HG03139 (cell line): ENCODE data around the gene LURAP1L.

Experiments
- ATAC-seq: cut with Tn5 transposase; IDR thresholded peaks from one replicate; pipeline ENCODE4 v1.9.1; 2021; ENCODE audit not compliant: unreplicated experiment

The LURAP1L gene

DNA sequence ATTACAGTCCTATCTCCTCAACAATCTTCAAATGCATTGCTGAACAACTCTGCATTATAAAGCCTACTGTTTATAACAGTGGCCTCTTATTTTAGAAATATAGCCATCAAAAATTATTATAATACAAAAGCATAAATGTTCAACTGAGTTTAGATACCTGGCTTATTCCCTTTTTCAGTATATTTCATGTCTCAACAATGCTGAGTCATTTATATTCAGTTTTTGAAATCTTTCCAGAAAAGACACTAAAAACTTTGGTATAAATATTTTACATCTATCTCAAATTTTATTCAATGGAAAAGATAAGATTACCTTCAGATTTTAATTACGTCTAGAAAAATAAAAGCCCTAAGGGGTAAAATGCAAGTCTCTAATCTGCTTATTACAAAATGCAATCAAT, 37.9 kb downstream of the LURAP1L start:
- ATAC-seq: no peak

DNA sequence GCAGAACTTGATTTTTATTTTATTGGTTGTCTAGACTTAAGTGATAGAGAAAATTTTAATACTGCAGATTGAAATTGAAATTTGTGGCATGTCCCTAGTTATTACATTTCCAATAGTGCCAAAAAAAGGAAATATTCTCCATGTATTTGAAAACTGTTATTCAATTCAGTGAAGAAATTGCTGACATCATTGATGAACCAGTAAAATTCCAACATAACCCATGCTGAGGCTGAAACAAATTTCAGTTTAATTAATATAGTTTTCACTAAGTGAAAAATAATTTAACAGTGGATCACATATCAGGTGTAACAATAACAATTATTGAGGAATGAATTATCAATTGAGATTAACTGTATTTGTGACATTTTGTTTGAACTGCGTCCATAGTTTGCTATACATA, 38.7 kb downstream of the LURAP1L start:
- no peak for ATAC-seq

DNA sequence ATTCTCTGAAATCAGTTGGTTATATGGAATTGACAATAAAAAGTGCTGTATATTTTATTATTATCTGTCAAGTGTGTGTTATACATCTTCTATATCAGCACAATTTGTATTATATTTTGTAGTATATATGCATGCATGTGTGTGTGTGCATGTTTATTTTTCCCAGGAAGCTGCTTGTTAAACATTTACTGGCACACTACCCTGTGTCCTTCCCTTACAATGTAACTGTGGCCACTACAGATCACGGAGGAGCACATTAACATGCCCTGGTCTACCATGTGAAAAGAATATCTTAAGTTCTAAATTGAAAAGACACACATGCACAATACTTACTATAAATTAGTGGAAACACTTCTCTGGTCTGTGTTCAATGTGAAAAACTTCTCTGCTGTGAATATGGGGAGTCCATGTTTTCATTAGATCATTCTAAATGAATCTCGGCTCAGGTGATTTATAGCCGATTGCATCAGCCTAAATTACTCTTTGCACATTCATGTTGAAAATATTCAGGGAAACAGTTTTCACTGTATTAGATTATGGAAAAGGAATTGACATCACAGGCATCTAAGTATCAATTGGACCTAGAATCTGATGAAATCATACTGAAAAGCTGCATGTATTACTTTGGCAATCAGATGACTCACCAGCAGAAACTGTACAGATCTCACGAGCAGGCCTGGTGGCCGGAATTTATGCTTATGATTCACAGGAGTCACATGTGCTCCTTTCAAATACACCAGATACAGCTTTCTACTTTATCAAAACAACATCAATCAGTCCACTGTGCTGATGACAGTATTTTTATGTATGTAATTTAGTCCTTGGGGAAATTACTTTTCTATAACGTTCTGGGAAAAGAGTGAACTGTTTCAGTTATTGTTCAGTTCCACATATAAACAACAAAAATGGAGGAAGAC, 39.4 kb downstream of the LURAP1L start:
- ATAC-seq: no peak

DNA sequence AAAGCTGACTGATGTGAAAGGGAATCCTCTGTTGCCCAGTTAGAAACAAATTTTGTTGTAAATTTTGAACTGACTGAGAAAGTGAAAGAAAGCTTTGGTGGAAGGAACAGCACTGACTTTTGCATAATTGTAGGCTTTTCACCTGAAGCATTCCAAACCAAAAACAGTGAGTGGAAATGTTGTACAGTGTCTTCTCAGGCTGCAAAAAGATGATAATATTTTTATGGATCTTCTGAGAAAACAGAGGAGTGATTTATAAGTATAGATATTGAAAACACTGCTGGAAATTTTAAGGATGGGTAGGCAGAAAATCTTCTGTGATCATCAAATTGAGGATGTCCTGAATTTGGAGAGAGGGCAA, 40.0 kb downstream of the LURAP1L start:
- ATAC-seq: no peak

DNA sequence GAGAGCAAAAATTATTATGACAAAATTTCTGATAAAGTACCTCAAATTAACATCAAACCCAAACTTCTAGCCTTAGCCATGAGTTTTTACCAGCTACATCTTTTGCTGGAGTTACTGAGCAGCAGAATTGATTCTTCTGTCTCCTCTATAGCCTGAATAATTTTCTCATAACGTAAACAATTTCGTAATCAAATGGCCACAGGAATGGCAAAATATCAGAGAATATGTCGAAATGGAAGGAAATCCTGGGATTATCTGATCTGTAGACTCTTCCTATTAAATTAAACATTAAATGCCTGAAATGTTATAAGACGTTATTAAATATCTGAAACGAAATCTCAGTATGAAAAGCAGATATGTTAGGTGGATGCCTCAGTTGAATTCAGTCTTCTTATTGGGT, 41.1 kb downstream of the LURAP1L start:
- ATAC-seq: no peak

DNA sequence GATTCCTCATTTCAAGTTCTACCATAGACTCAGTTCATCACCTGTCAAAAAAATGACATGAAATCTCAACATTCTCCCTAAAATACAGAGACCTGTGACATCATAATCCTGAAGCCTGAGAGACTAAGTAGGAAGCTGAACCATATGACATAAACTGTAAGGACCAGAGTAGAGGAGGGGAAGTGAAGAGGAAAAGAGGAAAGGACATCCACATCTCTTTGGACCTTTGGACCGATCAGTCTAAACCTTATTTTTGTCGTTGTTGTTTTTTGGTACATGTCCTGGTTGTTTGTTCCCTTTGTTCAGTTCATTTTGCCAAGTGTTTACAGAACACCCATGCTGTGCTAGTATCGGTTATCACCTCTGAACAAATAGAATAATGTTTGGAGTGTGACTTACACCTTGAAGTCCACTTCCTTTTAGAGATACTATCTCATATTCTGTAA, 41.9 kb downstream of the LURAP1L start:
- ATAC-seq: no peak

DNA sequence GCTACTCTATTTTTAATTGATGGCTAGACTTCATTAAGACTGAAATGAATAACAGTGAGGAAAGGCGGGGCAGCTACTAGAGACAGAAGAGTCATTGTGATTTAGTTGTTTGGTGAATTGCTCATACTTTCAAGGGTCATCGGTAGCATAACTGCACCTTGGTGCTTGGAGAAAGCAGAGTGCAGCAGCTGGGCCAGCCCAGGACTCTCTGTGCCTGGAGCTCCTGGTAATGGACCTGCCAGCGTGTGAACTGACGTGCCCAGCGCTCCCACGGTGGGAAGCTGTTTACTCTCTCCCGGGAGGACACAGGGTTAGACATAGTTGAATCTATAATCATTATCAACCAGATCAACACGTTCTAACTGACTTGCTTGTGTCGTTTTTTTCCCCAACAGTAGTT, 42.9 kb downstream of the LURAP1L start:
- no peak for ATAC-seq

DNA sequence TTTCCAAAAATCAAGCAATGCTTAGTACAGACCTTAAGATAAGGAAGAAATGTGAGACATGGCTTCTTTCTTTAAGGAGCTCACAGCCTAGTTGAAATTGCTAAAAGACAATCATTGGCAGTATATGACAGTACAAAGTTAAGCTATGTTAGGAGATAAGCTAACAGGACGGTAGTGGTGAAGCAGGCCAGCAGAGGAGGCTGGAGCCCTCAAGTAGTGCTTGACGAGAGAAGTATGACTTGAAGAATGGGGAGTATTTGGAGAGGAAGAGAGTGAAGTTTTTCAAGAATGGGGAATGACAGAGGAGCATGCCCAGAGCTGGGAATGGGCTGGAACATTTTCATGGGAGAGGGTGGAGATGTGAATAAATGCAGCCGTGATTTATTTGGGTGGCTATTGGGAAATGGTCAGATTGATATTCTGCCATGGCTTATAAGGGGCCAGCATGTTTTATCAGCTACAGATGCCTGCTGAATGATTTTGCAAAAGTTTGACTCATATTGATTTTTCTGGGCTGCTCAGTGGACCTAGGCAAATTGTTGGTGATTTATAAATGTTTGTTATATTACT, 43.7 kb downstream of the LURAP1L start:
- ATAC-seq: no peak

DNA sequence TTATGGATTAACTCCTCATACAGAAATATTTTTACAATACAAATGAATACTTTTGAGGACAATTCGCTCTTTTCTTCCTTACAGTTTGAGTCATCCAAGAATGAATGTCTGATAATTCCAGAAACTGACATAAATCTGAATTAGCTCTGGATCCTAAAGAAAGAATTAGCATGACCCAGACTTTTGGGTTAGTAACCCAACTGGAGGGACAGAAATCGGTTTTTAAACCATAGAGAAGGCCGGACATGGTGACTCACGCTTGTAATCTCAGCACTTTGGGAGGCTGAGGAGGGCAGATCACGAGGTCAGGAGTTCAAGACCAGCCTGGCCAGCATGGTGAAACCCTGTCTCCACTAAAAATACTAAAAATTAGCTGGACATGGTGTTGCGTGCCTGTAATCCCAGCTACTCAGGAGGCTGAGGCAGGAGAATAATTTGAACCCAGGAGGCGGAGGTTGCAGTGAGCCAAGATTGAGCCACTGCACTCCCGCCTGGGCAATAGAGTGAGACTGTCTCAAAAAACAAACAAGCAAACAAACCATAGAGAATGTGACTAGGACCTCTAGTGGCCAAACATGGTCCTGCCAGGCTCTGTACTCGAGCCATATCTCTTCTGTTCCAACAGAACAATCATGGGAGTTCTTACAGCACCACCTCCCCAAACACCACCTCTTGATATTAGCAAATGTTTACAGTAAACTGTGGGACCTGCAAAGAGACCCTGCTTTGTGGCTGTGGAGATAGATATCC, 44.8 kb downstream of the LURAP1L start:
- ATAC-seq: no peak

DNA sequence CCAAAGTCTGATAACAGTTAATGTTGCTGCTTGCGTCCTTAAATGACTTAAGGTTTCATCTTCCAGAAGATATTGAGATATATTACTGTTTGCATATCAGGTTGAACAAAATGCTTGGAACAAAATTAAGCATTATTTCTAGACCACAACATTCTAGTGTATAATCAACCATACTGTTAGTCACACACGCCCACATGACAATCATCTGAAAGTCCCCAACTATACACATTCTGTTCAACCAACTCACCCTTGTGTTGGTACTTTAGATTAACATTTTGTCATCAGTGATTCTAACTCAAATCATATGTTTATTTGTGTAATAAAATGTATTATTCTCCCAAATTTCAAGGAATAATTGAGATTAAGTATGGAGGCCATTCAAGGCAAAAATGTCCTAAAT, 47.3 kb downstream of the LURAP1L start:
- no peak for ATAC-seq

DNA sequence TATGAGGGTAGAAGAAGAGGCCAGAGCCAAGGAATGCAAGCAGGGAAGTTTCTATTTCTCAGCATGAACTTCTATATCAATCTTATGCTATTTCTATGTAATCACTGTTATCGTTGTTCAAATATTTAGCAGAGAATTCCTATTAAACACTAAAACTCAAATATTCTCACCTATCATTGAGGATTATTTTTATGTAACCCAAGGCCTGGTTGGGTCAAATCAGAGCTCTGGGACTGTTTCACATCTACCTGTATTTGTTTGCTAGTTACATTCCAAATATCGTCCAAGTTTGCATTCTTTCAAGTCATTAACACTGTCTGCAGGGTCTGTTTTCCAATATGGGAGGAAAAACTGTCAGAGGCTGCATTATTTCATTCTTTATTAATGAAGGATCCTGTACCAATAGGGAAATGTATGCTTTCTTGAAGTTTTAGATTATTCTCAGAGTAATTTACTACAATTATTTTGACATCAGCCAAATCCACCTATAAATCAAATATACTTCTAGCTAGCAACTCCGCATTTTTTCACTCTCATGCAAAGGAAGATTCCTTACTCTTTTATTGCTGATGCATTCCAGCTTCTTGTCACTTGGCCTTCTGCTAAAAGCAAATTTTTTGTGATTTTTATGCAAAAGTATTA, 52.2 kb downstream of the LURAP1L start:
- ATAC-seq: no peak

DNA sequence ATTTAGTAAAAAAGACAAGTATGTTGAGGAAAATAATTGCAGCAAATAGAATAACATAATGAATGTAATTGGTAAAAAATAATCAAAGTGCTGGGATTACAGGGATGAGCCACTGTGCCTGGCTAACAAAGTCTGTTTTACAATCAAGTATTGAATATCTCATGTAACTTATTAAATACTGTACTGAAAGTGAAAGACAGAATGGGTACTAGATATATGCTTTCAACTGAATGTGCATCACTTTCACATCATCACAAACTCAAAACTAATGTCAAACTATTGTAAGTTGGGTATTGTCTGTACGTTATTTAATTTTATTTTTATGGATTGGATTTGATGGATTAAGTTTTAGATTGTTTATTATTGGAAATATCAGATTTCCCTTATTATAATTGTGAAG, 58.9 kb downstream of the LURAP1L start:
- ATAC-seq: no peak

DNA sequence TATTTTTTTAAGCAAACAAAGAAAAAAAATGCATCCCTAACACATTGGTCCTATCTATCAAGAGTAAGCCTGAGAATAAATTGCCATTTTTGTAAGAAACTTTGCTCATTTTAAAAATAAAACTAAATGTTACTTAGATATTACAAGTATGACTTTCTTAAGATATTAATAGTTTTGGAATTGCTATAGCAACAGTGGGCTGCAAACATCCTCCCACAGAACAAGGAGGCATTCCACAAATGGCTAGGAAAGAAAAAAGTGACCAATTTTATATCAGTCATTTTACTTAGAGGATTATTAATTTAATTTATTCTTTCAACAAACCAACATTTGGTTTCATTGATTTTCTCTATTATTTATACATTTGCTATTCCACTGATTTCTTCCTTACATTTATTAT, 63.7 kb downstream of the LURAP1L start:
- ATAC-seq: no peak

DNA sequence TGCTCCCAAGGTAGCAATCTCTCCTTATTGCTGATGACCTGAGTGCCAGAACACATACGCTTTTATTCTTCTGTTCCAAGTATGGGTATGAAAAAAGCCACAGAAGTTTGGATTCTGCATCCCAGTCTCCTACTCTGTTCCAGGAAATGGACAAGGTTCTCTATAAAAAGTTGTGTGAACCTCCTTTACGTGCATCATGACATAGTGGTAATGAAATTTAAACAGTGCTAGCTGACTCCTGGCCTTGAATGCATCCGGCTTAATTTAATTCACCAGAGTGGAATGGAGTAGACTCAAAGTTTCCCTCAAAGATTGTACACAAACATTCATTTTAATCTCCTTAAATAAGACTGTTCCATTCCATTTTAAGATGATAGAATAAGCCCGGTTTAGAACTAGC, 68.9 kb downstream of the LURAP1L start:
- no peak for ATAC-seq

DNA sequence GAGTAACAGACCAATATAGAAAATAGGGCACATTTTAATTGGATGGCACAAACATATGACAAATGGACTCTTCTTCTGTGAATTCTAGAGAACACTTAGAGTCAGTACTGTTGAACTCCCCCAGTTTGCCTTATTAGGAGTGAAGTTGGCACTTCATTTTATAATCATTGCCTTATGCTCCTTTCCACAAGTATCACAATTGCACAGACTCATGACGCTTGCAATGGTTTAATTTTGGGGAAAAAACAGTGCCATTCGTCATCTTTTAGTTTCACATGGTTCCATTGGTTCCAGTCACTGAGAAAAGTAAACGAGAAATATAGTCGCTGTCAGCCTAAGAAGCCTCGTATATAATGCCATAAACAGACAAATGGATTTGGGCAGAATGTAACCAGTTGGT, 71.2 kb downstream of the LURAP1L start:
- ATAC-seq: no peak

DNA sequence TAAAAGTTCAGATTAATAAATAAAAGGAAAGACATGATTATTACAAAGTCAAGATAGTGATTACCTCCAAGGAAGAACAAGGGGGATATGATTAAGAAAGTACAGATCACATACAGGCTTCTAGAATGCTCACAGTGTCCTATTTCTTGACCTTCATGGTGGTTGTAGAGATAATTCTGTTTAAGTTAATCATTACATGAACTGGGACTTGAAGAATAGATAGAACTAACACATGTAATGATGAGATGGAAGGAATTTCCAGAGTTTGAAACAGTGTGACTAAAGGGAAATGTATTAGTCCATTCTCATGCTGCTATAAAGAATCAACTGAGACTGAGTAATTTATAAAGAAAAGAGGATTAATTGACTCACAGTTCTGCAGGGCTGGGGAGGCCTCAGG, 72.7 kb downstream of the LURAP1L start:
- ATAC-seq: no peak

DNA sequence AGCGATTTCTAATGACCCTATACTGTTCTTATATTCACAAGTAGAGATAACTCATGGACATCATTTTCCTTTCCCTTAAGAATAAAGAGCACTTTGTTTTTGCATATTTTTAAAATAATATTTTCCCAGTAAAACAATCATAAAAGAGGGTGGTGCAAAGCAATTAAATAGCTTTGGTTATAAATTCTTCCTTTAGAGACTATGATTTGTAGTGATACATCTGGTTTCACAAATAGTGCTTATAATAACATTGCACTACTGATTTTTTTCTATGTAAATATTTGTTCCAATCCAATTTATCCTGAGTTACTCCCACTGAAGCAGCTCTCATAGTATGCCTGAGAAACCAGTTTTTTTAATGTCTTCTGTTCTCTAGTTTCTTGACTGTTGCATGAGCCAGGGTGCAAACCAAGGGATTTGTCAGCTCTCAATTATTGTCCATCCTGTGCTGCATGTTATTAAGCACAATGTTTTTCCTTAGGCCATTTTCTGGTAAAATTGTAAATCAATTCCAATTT, 74.7 kb downstream of the LURAP1L start:
- no peak for ATAC-seq

DNA sequence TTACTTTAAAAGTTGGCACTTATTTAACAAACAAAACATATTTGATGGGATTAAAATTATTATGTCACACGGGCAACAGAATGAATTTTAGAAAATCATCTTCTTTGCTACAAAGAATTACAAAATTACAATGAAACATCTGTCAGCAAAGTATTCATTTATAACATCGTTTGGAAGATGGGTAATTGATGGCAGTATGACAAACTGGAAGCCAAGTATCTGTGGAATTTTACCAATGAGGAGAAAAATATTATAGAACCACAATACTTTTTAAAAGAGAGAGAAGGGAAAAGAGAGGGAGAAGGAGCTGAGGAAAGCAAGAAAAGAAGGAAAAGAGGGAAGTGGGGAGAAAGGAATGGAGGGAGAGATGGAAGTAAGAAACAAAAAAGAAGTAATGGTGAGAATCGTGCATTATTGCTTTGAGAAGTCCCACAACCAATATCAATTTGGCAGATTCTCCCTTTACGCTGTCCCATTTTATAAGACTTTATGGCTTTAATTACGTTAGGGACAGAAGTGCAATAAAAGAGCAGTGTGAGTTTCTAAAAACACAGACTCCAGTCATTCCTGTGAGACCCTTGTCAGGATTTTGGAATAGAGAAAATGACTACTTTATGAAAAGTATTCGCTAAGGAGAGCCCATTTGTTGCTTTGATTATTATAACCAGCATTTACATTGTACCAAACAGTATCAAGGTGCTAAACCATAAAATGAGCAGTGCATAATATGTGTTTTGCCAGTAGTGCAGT, 76.7 kb downstream of the LURAP1L start:
- no peak for ATAC-seq

DNA sequence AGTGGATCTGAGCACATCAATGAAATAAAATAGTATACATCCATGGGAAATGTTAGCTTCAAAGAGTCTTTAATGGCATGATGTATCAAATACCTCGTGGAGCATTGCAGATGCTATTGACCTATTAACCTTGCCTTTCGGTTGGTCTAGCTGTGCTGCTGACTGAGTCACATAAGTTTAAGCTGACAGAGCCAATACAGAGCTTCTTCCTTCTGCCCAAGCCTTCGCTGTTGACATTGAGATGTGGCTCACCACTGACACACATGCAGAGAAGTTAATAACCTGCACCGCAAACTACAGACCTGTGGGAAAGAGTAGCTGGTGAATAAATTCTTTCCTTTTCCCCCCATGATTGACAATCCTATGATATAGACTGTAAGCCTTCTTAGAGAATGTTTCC, 78.2 kb downstream of the LURAP1L start:
- no peak for ATAC-seq

DNA sequence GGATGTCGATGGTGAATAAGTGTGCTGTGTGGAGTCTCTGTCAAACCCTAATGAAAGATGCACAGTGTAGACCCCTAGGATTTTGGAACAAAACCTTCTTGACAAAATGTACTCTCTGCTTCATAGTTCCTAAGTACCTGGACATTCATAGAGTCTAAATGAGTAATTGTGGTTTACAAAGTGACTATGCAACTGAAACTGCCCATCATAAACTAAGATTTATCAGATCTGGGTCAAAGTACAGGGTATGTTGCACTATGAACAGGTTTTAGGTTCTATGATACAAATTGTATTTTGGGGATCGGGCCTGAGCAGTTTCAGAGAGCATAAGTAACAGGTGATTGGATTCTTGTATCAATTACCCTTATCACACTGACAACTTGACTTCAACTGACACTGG, 79.4 kb downstream of the LURAP1L start:
- ATAC-seq: no peak

DNA sequence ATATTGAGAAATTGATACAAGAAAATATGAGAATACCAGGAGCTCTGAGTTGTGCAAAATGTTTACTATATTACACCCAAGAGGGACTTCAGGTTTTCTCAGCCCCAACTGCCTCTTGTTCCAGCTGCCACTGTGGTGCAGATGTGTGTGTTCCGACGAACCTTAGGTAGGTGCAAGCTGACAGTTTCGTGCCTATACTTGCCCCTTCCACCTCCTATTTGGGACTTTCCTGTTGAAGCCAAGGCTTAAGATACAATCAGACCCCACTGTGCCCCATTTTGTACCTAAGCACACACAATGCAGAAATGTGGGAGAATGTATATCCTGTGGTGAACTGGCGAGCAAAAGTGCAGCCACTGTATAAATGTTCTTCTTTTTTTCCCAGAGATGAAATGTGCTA, 80.2 kb downstream of the LURAP1L start:
- ATAC-seq: no peak
